ENCODE data around the gene LDAH.

GRCh38 chr2:20666005-20666303, 156.9 kb downstream of the LDAH start:
- TF ChIP-seq SUZ12 (IDR thresholded peaks at IDR 0.05; ENCODE audit: extremely low read depth, insufficient read depth, insufficient read length), result peak; percentile 74
- TF ChIP-seq YY1 (IDR thresholded peaks at IDR 0.05; ENCODE audit: insufficient read depth, insufficient read length), result no peak

All from NT2/D1 (cell line).